Measurements from ENCODE around the gene HIVEP3.

DNA sequence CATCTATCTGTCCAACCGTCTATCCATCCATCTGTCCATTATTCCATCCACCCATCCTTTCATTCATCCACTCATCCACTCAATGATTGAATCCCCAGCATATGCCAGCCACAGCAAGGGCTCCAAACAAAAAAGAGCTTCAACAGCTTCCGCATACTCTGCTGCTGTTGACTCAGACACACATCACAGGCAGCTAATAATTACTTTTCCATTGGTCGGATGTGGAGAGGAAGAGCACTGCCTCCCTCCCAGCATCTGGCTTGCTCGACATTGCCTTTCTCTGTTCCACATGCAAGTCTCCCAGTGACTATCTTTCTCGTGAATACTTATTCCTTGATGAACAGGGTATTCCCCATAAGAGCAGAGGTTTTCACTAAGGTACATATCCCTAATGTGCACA lies 176.5 kb downstream of the HIVEP3 start:
- TF ChIP-seq, protein P1, sequence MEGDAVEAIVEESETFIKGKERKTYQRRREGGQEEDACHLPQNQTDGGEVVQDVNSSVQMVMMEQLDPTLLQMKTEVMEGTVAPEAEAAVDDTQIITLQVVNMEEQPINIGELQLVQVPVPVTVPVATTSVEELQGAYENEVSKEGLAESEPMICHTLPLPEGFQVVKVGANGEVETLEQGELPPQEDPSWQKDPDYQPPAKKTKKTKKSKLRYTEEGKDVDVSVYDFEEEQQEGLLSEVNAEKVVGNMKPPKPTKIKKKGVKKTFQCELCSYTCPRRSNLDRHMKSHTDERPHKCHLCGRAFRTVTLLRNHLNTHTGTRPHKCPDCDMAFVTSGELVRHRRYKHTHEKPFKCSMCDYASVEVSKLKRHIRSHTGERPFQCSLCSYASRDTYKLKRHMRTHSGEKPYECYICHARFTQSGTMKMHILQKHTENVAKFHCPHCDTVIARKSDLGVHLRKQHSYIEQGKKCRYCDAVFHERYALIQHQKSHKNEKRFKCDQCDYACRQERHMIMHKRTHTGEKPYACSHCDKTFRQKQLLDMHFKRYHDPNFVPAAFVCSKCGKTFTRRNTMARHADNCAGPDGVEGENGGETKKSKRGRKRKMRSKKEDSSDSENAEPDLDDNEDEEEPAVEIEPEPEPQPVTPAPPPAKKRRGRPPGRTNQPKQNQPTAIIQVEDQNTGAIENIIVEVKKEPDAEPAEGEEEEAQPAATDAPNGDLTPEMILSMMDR (conservative IDR thresholded peaks at IDR 0.05): no peak
- TF ChIP-seq EZH2 (IDR thresholded peaks at IDR 0.05; ENCODE audit: low read depth): no peak
